ENCODE measurements around the gene FLG. TPM values are rescaled to one million over a fixed set of nuclear protein-coding genes. Genes with fewer than 3 reads are reported as not detected.
"Not testable (repeated sequence)": the region's sequence is repeated elsewhere in the genome, so short reads cannot be mapped to it uniquely, and the experiment has no call there.

FLG gene
- total RNA-seq, 3 donors from 2014 or later, result not detected

DNA sequence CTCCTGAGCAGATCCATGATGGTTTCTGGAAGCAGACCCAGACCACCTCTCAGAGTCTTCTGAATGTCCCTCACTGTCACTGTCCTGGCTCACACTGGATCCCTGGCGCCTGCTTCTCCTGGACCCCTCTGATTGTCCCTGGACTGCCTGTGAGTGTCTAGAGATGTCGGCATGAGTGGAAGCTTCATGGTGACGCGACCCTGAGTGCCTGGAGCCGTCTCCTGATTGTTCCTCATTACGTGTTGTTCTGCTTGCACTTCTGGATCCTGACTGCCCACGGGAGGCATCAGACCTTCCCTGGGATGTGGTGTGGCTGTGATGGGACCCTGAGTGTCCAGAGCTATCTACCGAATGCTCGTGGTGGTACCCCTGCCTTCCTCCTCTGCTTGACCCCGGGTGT, 18.9 kb downstream of the FLG start:
- H3K36me3 ChIP-seq (ENCODE audit: low read depth); H3K4me3 ChIP-seq; intact Hi-C loops (cut with DNase I, micrococcal nuclease); H3K4me1 ChIP-seq (ENCODE audit: low read depth); ATAC-seq; H3K9me3 ChIP-seq; DNase-seq: not testable (repeated sequence)

DNA sequence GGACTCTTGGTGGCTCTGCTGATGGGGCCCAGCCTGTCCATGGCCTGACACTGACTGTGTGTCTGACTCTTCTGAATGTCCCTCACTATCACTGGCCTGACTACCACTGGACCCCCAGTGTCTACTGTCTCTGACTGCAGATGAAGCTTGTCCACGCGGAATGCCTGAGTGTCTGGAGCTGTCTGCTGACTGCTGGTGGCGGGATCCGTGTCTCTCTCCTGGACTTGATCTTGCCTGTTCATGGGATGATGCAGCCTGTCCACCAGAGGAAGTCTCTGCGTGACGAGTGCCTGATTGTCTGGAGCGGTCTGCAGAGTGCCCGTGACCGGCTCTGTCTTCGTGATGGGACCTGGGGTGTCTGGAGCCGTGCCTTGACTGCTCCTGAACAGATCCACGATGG, 20.3 kb downstream of the FLG start:
- H3K36me3 ChIP-seq (ENCODE audit: low read depth); H3K9me3 ChIP-seq; H3K4me3 ChIP-seq; intact Hi-C loops (cut with DNase I, micrococcal nuclease); H3K4me1 ChIP-seq (ENCODE audit: low read depth); ATAC-seq: not testable (repeated sequence)
- peak in 1 of 3 donors; percentile 18 for DNase-seq

DNA sequence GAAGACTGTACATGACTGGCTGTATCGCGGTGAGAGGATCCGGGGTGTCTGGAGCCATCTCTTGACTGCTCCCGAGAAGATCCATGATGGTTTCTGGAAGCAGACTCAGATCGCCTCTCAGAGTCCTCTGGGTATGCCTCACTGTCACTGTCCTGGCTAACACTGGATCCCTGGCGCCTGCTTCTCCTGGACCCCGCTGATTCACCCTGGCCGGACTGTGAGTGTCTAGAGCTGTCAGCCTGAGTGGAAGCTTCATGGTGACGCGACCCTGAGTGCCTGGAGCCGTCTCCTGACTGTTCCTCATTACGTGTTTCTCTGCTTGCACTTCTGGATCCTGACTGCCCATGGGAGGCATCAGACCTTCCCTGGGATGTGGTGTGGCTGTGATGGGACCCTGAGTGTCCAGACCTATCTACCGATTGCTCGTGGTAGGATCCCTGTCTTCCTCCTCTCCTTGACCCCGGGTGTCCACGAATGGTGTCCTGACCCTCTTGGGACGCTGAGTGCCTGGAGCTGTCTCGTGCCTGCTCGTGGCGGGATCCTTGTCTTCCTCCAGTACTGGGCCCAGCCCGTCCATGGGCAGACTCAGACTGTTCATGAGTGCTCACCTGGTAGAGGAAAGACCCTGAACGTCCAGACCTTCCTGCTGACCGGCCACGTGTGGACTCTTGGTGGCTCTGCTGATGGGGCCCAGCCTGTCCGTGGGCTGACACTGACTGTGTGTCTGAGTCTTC, 21.7 kb downstream of the FLG start:
- intact Hi-C loops (cut with DNase I, micrococcal nuclease); H3K9me3 ChIP-seq: not testable (repeated sequence)

DNA sequence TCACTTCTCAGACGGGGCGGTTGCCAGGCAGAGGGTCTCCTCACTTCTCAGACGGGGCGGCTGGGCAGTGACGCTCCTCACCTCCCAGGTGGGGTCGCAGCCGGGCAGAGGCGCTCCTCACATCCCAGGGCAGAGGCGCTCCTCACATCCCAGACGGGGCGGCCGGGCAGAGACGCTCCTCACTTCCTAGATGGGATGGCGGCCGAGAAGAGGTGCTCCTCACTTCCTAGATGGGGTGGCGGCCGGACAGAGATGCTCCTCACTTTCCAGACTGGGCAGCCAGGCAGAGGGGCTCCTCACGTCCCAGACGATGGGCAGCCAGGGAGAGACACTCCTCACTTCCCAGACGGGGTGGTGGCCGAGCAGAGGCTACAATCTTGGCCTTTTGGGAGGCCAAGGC, 68.6 kb downstream of the FLG start:
- H3K9me3 ChIP-seq; H3K36me3 ChIP-seq (ENCODE audit: low read depth); H3K4me3 ChIP-seq; H3K4me1 ChIP-seq (ENCODE audit: low read depth); DNase-seq; intact Hi-C loops (cut with DNase I, micrococcal nuclease); ATAC-seq: not testable (repeated sequence)

More for the DNA sequence above, 21.7 kb downstream of the FLG start:
- H3K4me1 ChIP-seq (ENCODE audit: low read depth); H3K4me3 ChIP-seq; ATAC-seq; H3K36me3 ChIP-seq (ENCODE audit: low read depth): not testable (repeated sequence)
- DNase-seq, result peak in 1 of 3 donors; percentile 17

Other genes with a start within 250 kb of the FLG start
- not detected for gene TCHHL1, start 236.2 kb downstream of the FLG start, total RNA-seq
- gene TCHH, start 209.8 kb downstream of the FLG start, total RNA-seq, result under 1 TPM in 2 of 3 donors, not detected in 1; 0.05 to 0.09 TPM
- gene RPTN, start 166.0 kb downstream of the FLG start, total RNA-seq, result not detected
- not detected for gene HRNR, start 101.0 kb downstream of the FLG start, total RNA-seq
- gene FLG2, start 34.8 kb upstream of the FLG start, total RNA-seq, result not detected
- not detected for gene CRNN, start 89.0 kb upstream of the FLG start, total RNA-seq
- gene LCE5A, start 185.6 kb upstream of the FLG start, total RNA-seq, result not detected
- not detected for gene CRCT1, start 189.2 kb upstream of the FLG start, total RNA-seq
- not detected for gene LCE3E, start 241.5 kb upstream of the FLG start, total RNA-seq